Left forelimb (tissue), 1 donor: ENCODE measurements around the gene GINS1.

Source experiments
- DNase-seq: peaks from one replicate; pipeline ENCODE4 v3.0.0-alpha.2; 2018; ENCODE audit warnings: low spot score

The GINS1 gene

GRCh38 chr20:25477014-25477882 lies 69.8 kb downstream of the GINS1 start:
- no peak for DNase-seq

- DNase-seq = no peak
Measured at GRCh38 chr20:25478889-25479568, 71.6 kb downstream of the GINS1 start.

GRCh38 chr20:25479638-25480037 lies 72.2 kb downstream of the GINS1 start:
- no peak for DNase-seq

GRCh38 chr20:25480156-25480555 lies 72.7 kb downstream of the GINS1 start:
- DNase-seq = no peak

- DNase-seq = no peak
Measured at GRCh38 chr20:25480797-25481196, 73.3 kb downstream of the GINS1 start.

- DNase-seq = no peak
Measured at GRCh38 chr20:25481235-25481917, 73.9 kb downstream of the GINS1 start.

GRCh38 chr20:25481918-25482253 lies 74.4 kb downstream of the GINS1 start:
- no peak for DNase-seq

- DNase-seq = no peak
Measured at GRCh38 chr20:25483431-25484132, 76.1 kb downstream of the GINS1 start.

- no peak for DNase-seq
Measured at GRCh38 chr20:25484224-25484846, 76.9 kb downstream of the GINS1 start.

- no peak for DNase-seq
Measured at GRCh38 chr20:25484911-25485511, 77.5 kb downstream of the GINS1 start.

GRCh38 chr20:25485872-25486271 lies 78.4 kb downstream of the GINS1 start:
- DNase-seq = no peak

GRCh38 chr20:25486377-25486776 lies 78.9 kb downstream of the GINS1 start:
- no peak for DNase-seq

- no peak for DNase-seq
Measured at GRCh38 chr20:25487306-25487705, 79.8 kb downstream of the GINS1 start.

- no peak for DNase-seq
Measured at GRCh38 chr20:25487975-25488374, 80.5 kb downstream of the GINS1 start.

- no peak for DNase-seq
Measured at GRCh38 chr20:25489221-25489871, 81.9 kb downstream of the GINS1 start.

GRCh38 chr20:25490656-25491445 lies 83.4 kb downstream of the GINS1 start:
- no peak for DNase-seq

GRCh38 chr20:25491446-25492038 lies 84.1 kb downstream of the GINS1 start:
- DNase-seq = no peak

- DNase-seq = no peak
Measured at GRCh38 chr20:25493137-25493536, 85.7 kb downstream of the GINS1 start.

GRCh38 chr20:25493748-25494505 lies 86.5 kb downstream of the GINS1 start:
- DNase-seq = no peak
